GM12874 (cell line): ENCODE data around the gene GMDS.

ENCODE experiments used
- TF ChIP-seq, protein P1 (sequence below): IDR thresholded peaks from 2 replicates; pipeline ENCODE4 v1.5.1; 2011; ENCODE audit warnings: low read depth, mild to moderate bottlenecking, control low read depth, low read length, moderate library complexity; ENCODE audit not compliant: insufficient read depth

GMDS gene

DNA sequence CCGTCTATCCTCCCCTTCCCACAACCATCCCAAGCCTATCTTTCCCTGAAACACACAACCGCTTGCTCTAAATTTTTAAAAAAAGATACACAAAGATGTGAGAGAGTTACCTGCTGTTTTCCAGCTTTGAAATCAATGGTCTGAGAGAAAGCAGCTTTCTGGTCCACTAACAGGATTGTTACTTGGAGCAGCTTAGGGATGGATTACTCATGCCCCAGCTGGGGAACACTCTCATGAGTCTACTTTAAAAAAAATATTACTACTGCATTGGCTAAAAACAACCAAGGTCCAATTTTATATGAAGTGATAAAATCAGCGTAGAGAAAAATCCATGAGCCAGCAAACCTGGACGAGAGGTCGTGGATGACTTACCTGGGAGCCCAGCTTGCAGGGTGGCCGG lies 665.3 kb downstream of the GMDS start:
- TF ChIP-seq, protein P1, sequence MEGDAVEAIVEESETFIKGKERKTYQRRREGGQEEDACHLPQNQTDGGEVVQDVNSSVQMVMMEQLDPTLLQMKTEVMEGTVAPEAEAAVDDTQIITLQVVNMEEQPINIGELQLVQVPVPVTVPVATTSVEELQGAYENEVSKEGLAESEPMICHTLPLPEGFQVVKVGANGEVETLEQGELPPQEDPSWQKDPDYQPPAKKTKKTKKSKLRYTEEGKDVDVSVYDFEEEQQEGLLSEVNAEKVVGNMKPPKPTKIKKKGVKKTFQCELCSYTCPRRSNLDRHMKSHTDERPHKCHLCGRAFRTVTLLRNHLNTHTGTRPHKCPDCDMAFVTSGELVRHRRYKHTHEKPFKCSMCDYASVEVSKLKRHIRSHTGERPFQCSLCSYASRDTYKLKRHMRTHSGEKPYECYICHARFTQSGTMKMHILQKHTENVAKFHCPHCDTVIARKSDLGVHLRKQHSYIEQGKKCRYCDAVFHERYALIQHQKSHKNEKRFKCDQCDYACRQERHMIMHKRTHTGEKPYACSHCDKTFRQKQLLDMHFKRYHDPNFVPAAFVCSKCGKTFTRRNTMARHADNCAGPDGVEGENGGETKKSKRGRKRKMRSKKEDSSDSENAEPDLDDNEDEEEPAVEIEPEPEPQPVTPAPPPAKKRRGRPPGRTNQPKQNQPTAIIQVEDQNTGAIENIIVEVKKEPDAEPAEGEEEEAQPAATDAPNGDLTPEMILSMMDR: no peak

DNA sequence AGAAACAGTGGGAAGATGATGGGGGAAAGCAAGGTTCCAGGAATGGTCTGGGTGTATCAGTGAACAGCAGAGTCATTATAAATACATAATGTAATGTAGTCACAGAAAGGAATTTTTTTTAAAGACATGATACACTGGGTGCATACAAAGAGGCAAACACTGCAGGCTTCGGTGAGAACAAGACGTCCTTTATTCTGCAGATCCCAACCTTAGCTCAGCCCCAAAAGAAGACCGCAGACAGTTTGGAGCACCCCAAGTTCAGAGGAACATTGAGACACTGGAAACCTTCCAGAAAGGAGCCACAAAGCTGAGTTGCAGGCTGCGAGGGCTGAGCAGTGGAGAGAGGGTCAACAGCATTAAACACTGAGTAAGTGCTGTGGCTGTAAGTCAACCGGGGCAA lies 666.3 kb downstream of the GMDS start:
- TF ChIP-seq, protein P1: no peak

DNA sequence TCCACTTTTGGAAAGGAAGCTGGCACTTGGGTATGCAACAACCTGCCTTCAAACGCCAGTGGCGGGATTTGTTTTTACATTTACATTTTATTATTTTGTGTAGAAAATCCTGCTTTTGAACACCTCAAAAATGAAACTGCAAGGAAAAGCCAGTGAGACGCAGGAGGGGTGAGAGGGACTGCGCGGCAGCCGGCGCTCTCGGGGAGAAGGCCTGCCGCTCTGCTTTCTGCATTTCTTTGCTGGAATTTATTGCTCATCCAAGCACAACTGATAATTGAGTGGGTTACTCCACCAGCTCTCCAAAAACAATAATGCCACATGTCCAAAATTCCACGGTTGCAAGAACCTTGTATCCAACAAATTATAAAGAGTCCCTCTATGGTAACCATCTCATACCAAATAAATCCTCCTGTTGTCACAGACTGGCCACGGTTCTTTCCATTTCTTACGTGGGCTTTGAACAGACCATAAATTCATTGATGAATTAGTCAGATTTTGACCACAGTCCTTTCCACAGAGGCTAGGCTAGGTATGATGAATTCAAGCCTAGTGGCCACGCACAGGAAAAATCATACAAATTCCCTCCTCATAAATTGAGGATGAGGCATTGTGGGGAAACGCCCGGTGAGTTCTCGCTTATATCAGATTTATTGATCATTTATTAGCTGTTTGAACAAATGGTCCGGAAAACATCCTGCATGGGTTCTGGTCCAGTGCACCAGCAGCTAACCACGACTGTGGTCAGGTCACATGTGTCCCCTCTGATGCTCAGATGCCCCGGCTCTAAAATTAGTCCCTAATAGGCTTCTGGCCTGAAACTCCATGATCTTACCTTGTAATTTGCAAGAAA lies 667.3 kb downstream of the GMDS start:
- TF ChIP-seq, protein P1: no peak

DNA sequence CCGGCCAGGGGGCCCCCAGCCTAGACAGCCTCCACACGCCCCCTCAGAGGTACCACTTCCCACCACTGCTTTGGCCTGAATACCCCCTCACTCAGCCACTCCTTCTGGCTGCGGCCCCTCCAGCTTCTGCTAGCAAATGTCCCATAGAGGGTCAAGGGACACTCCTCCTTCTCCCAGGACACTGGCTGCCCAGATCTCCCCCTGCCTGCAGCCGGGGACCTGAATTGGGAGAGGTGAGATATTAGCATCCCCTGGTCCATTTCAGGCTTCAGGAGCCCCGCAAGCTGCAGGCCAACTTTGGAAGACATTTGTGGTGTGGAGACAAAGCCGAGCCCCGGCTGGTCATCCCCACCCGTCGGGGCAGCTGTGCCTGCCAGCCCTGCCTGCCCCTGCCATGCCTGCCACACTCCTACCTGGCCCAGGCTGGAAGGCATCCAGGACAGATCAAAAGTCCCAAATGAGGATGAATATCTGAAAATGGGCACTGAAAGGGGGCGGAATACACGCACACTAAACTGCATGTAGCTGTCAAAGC lies 668.2 kb downstream of the GMDS start:
- TF ChIP-seq, protein P1: no peak

DNA sequence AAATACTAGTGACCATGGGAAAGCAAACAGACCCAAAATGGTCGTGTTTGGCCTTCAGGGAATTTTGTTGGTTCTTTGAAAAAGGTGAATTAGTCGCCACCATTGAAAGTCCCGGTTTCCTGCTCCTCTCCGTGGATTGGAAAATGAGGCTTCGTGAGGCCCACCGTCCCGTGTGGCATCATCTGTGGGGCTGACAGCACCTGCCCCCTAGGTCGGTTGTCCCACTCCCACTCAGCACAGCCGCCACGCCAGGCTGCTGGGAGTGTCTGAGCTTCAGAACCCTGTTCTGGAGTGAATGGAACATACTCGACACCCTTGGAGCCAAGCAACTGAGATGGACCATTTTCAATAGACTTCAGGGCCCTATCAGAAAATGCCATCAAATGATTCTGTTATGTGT lies 668.7 kb downstream of the GMDS start:
- TF ChIP-seq, protein P1: no peak

DNA sequence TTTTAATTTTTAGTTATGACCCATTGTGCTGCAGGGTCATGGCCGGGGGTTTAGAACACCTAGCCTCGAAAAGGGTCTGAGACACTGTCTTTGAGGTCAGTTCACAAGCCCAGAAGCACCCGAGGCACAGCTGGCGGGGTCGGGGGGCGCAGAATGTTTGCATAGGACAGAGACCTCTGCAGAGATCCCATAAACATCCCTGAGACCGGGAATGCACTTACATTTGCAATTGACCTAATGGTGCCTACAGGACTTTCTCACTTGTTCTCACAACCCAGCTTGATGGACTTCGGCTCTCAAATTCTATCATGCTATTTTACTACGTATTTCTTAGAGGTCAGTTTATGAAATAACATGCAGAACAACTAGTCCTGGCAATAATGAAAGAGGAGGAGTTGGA lies 669.2 kb downstream of the GMDS start:
- TF ChIP-seq, protein P1: no peak

DNA sequence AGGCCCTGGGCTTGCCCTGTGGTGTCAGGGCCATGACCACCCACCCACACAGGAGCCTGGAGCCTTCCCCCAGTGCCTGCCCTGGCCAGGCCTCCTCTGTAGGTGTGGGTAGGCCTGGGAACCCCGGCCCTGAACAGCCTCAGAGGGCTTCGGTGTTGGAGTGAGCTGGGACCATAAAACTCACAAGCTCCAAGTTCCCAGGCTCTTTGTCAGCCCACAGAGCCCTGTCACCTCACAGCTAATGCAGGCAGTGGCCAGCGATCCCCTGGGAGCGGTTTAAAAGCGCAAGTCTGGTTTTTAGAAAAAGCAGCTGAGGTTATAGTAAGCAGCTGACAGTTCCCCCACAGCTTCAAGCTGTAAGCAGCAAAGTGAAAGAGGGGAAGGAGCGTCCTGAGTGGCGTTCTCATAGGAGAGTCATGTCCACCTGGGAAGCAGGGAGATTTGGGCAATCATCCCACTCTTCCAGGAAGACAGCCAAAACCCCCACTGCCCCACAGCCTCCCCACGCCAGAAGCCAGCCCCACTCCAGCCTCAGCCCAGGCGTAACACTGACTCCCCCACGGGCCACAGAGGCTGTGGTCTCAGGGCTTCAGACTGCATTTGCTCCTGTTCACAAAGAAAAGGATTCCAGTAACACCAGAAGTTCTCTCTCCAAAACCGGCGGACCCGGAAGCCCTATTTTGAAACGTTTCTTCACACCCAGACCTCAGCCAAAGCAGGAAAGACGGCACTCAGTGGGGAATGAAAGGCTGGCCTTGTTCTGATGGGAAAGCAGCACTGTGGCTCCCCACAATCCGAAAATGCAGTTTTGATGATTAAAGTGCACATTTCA lies 670.0 kb downstream of the GMDS start:
- TF ChIP-seq, protein P1: no peak
